Caco-2 (cell line): Measurements from ENCODE around the gene ZSCAN30. TPM values are rescaled to one million over a fixed set of nuclear protein-coding genes. Genes with fewer than 3 reads are reported as not detected.
"Not testable (repeated sequence)": the region's sequence is repeated elsewhere in the genome, so short reads cannot be mapped to it uniquely, and the experiment has no call there.

ENCODE experiments used
- BruUV-seq: library from RNA; stranded (reverse); fragments of 400-500 nt; replicated peaks from 2 replicates; lab custom pipeline; 2021; lab: Mats Ljungman, UMichigan
- CTCF ChIA-PET: fragments of 300-600 bp; sonication (Branson Sonifier 250); formaldehyde crosslinking; loops from one replicate; lab custom pipeline; 2022; ENCODE audit warnings: antibody characterized with exemption; lab: Charles Lee
- POLR2A ChIA-PET: fragments of 300-600 bp; sonication (Branson Sonifier 250); formaldehyde crosslinking; loops from one replicate; lab custom pipeline; 2022; ENCODE audit warnings: antibody characterized with exemption; lab: Charles Lee
- DNase-seq, 2 experiments: peaks; one replicate each; pipeline versions ENCODE4 v3.0.0 to v3.0.0-alpha.2; 2020 to 2022
- H3K27me3 ChIP-seq: replicated peaks from 2 replicates; pipeline ENCODE4 v1.6.0; 2011; ENCODE audit warnings: low read length; ENCODE audit not compliant: control insufficient read depth, insufficient read depth
- H3K36me3 ChIP-seq: 2 replicates; pipeline ENCODE4 v1.5.1; 2011; ENCODE audit warnings: low read length; ENCODE audit not compliant: control insufficient read depth, insufficient read depth
- H3K4me1 ChIP-seq: fragments of 250-450 bp; sonication (Bioruptor Pico); 2 replicates; pipeline ENCODE4 v1.5.1; 2020; ENCODE audit warnings: mild to moderate bottlenecking
- H3K4me3 ChIP-seq: 2 replicates; pipeline ENCODE4 v1.5.1; 2011; ENCODE audit warnings: low read depth, mild to moderate bottlenecking, control low read depth, low read length
- H3K9me3 ChIP-seq: fragments of 250-450 bp; sonication (Bioruptor Pico); 2 replicates; pipeline ENCODE4 v1.5.1; 2020; ENCODE audit warnings: mild to moderate bottlenecking, moderate library complexity
- H3K27ac Mint-ChIP-seq: one replicate; pipeline ENCODE4 v1.8.0; 2022; ENCODE audit warnings: mixed read lengths; ENCODE audit not compliant: unreplicated experiment
- H3K27me3 Mint-ChIP-seq: one replicate; pipeline ENCODE4 v1.8.0; 2022; ENCODE audit warnings: mixed read lengths; ENCODE audit not compliant: insufficient read depth, unreplicated experiment
- H3K36me3 Mint-ChIP-seq: one replicate; pipeline ENCODE4 v1.8.0; 2022; ENCODE audit warnings: mild to moderate bottlenecking, mixed read lengths; ENCODE audit not compliant: insufficient read depth, unreplicated experiment
- H3K4me1 Mint-ChIP-seq: one replicate; pipeline ENCODE4 v1.8.0; 2022; ENCODE audit warnings: low read depth, mixed read lengths; ENCODE audit not compliant: unreplicated experiment
- H3K4me3 Mint-ChIP-seq: one replicate; pipeline ENCODE4 v1.8.0; 2022; ENCODE audit warnings: mild to moderate bottlenecking, moderate library complexity, mixed read lengths; ENCODE audit not compliant: unreplicated experiment
- H3K9me3 Mint-ChIP-seq: one replicate; pipeline ENCODE4 v1.8.0; 2022; ENCODE audit warnings: mixed read lengths; ENCODE audit not compliant: unreplicated experiment
- CTCF ChIP-seq, 2 experiments: fragments of 200-600 bp in 1 of 2; IDR thresholded peaks; 1 replicate in 1 of 2; 2 replicates in 1 of 2; pipeline versions ENCODE4 v1.5.1 to v1.8.0; 2011 to 2022; ENCODE audit warnings: antibody characterized with exemption in 1 of 2, control low read depth in 1 of 2, inconsistent platforms in 1 of 2, low read depth in 1 of 2, low read length in 1 of 2, mild to moderate bottlenecking in 1 of 2, moderate library complexity in 1 of 2; ENCODE audit not compliant: insufficient read depth in 1 of 2, severe bottlenecking in 1 of 2, unreplicated experiment in 1 of 2
- intact Hi-C: fragments of 100-400 bp; cut with micrococcal nuclease; formaldehyde crosslinking; loops from one replicate; pipeline ENCODE4 v1.10.0; 2022; ENCODE audit not compliant: unreplicated experiment
- total RNA-seq: library from RNA; stranded (reverse); gene quantifications from 2 replicates; pipeline ENCODE4 v1.2.3, GENCODE V29; 2022

Gene ZSCAN30
- total RNA-seq, 1 experiment from 2014 or later: 14.1 TPM

GRCh38 chr18:35220424-35220823 lies 69.6 kb downstream of the ZSCAN30 start:
- no peaks in the 10 kb centered on the region for H3K36me3 Mint-ChIP-seq
- no peaks in the 10 kb centered on the region for H3K9me3 Mint-ChIP-seq
- no peak overlapping the region for H3K4me3 ChIP-seq
- H3K27ac Mint-ChIP-seq: no peak overlapping the region
- H3K4me1 Mint-ChIP-seq: no peaks in the 10 kb centered on the region
- H3K27me3 Mint-ChIP-seq: no peaks in the 10 kb centered on the region
- H3K27me3 ChIP-seq: no peaks in the 10 kb centered on the region
- no peak for TF ChIP-seq CTCF (IDR thresholded peaks at IDR 0.05; ENCODE audit: insufficient read depth in 1 of 2, low read depth in 1 of 2, low read length in 1 of 2, severe bottlenecking in 1 of 2, unreplicated experiment in 1 of 2)
- ChIA-PET CTCF (no interaction called here), POLR2A (no interaction called here)
- no peak overlapping the region for H3K4me3 Mint-ChIP-seq
- intact Hi-C loops: no loop called here
- no peaks in the 10 kb centered on the region for H3K36me3 ChIP-seq
- BruUV-seq: no TSS peak
- no peaks in the 10 kb centered on the region for H3K9me3 ChIP-seq
- no peaks in the 10 kb centered on the region for H3K4me1 ChIP-seq
- DNase-seq: no peak

- H3K36me3 Mint-ChIP-seq, H3K9me3 Mint-ChIP-seq, H3K4me3 ChIP-seq, H3K9me3 ChIP-seq, H3K4me1 ChIP-seq, BruUV-seq, DNase-seq, intact Hi-C loops, H3K4me3 Mint-ChIP-seq, H3K36me3 ChIP-seq, H3K4me1 Mint-ChIP-seq, H3K27me3 Mint-ChIP-seq, H3K27ac Mint-ChIP-seq, POLR2A ChIA-PET, H3K27me3 ChIP-seq: not testable (repeated sequence)
- CTCF ChIA-PET: interaction anchor here (0.6 kb wide), 1 partner anchor 866 kb away, joined by 3 read pairs; no protein-coding TSS in a partner anchor
Observed at GRCh38 chr18:35219331-35219730, 70.7 kb downstream of the ZSCAN30 start.

DNA sequence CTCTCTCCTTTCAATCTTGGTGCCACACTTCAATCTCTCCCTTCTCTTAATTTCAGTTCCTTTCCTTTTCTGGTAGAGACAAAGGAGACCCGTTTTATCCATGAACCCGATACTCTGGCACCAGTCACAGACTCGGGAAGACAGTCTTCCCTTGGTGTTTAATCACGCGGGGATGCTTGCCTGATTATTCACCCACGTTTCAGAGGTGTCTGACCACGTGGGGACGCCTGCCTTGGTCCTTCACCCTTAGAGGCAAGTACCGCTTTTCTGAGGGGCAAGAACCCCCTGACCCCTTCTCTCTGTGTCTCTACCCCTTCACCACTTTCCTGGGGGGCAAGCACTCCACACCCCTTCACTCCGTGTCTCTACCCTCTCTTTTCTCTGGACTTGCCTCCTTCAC lies 73.4 kb downstream of the ZSCAN30 start:
- H3K4me1 ChIP-seq, POLR2A ChIA-PET, H3K27me3 Mint-ChIP-seq, H3K9me3 Mint-ChIP-seq, H3K4me3 Mint-ChIP-seq, intact Hi-C loops, H3K36me3 ChIP-seq, H3K4me1 Mint-ChIP-seq, CTCF ChIA-PET, BruUV-seq, H3K27me3 ChIP-seq, H3K36me3 Mint-ChIP-seq, DNase-seq, H3K9me3 ChIP-seq, H3K4me3 ChIP-seq, H3K27ac Mint-ChIP-seq: not testable (repeated sequence)

DNA sequence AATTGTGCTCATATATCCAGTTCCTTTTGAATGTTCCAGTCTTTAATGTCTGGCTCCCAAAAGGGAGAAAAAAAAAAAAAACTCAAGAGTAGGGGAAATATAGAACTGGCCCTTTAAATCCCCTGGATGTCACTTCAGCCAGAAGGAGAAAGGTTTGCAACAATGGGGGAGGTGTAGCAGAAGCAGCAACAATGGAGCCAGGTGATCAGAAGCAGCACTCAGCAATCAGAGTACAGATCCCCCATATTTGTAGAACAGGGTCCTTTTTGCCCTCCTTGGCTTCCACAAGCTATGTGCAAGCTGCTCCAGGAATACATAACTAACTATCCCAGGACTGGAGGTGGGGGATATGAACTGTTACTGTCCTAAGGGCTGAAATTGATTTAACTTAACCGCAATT lies 75.0 kb downstream of the ZSCAN30 start:
- intact Hi-C loops: no loop called here
- TF ChIP-seq CTCF (IDR thresholded peaks at IDR 0.05; ENCODE audit: insufficient read depth in 1 of 2, low read depth in 1 of 2, low read length in 1 of 2, severe bottlenecking in 1 of 2, unreplicated experiment in 1 of 2): no peak
- Mint-ChIP-seq H3K27ac (no peak overlapping the region), H3K36me3 (no peaks in the 10 kb centered on the region), H3K4me1 (no peaks in the 10 kb centered on the region), H3K27me3 (no peaks in the 10 kb centered on the region), H3K9me3 (no peaks in the 10 kb centered on the region), H3K4me3 (no peak overlapping the region)
- Histone ChIP-seq H3K4me1 (no peaks in the 10 kb centered on the region), H3K27me3 (no peaks in the 10 kb centered on the region), H3K9me3 (no peaks in the 10 kb centered on the region), H3K4me3 (no peak overlapping the region), H3K36me3 (no peaks in the 10 kb centered on the region)
- DNase-seq: no peak
- ChIA-PET CTCF (no interaction called here), POLR2A (no interaction called here)
- no TSS peak for BruUV-seq

DNA sequence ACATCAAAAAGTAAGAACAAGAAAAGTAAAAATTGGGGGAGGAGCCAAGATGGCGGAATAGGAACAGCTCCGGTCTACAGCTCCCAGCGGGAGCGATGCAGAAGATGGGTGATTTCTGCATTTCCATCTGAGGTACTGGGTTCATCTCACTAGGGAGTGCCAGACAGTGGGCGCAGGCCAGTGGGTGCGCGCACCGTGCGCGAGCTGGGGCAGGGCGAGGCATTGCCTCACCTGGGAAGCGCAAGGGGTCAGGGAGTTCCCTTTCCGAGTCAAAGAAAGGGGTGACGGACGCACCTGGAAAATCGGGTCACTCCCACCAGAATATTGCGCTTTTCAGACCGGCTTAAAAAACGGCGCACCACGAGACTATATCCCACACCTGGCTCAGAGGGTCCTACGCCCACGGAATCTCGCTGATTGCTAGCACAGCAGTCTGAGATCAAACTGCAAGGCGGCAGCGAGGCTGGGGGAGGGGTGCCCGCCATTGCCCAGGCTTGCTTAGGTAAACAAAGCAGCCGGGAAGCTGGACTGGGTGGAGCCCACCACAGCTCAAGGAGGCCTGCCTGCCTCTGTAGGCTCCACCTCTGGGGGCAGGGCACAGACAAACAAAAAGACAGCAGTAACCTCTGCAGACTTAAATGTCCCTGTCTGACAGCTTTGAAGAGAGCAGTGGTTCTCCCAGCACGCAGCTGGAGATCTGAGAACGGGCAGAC lies 84.1 kb downstream of the ZSCAN30 start:
- H3K27me3 ChIP-seq, H3K36me3 ChIP-seq, intact Hi-C loops, CTCF ChIA-PET, H3K27me3 Mint-ChIP-seq, BruUV-seq, POLR2A ChIA-PET, H3K27ac Mint-ChIP-seq, H3K4me1 ChIP-seq, H3K36me3 Mint-ChIP-seq, H3K4me1 Mint-ChIP-seq, H3K4me3 ChIP-seq, H3K9me3 ChIP-seq, H3K4me3 Mint-ChIP-seq, DNase-seq: not testable (repeated sequence)
- peaks cover 11% of the 10 kb centered on the region for H3K9me3 Mint-ChIP-seq
